Measurements from ENCODE around the gene CFAP20DC.

DNA sequence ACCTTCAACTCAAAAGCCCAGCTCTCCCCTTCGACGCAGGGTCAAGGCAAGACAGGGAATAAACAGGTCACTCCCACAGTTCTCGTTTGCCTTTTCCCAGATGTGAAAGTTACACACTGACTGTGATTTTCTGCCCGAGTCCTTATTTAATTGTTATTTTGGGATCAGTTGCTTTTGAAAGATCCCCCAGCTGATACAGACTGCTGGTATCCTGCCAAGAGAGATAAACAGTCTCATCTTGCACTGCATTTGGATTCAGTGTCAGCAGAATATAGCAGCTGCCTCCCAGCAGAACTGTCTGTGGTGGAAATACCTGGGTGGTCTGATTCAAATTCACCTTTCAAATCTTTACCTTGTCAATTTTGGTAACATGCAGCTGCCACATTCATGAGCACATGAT, 327.3 kb downstream of the CFAP20DC start:
- TF ChIP-seq, protein P1, sequence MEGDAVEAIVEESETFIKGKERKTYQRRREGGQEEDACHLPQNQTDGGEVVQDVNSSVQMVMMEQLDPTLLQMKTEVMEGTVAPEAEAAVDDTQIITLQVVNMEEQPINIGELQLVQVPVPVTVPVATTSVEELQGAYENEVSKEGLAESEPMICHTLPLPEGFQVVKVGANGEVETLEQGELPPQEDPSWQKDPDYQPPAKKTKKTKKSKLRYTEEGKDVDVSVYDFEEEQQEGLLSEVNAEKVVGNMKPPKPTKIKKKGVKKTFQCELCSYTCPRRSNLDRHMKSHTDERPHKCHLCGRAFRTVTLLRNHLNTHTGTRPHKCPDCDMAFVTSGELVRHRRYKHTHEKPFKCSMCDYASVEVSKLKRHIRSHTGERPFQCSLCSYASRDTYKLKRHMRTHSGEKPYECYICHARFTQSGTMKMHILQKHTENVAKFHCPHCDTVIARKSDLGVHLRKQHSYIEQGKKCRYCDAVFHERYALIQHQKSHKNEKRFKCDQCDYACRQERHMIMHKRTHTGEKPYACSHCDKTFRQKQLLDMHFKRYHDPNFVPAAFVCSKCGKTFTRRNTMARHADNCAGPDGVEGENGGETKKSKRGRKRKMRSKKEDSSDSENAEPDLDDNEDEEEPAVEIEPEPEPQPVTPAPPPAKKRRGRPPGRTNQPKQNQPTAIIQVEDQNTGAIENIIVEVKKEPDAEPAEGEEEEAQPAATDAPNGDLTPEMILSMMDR (IDR thresholded peaks at IDR 0.05): no peak
- TF ChIP-seq POLR2A (IDR thresholded peaks at IDR 0.05): no peak
